GM19395 (cell line): ENCODE measurements around the gene DDX19B.
"Not testable (repeated sequence)": the region's sequence is repeated elsewhere in the genome, so short reads cannot be mapped to it uniquely, and the experiment has no call there.

Source experiments
- ATAC-seq: cut with Tn5 transposase; IDR thresholded peaks from one replicate; pipeline ENCODE4 v1.9.1; 2021; ENCODE audit warnings: mild to moderate bottlenecking, moderate library complexity; ENCODE audit not compliant: unreplicated experiment

Gene DDX19B

GRCh38 chr16:70287304-70287971 is 11.5 kb upstream of the DDX19B start:
- not testable (repeated sequence) for ATAC-seq

- peak; percentile 94 for ATAC-seq
These were observed 9.5 kb upstream of the DDX19B start, which contains the start of gene AARS1 for GRCh38 chr16:70289229-70290094. Gene AARS1, minus strand, starts transcription at chr16:70289506. Its CDS starts 6,743 bp downstream, at chr16:70282763.

- no peak for ATAC-seq
These were observed 8.0 kb upstream of the DDX19B start for GRCh38 chr16:70290949-70291519.

- not testable (repeated sequence) for ATAC-seq
These were observed 6.8 kb upstream of the DDX19B start for GRCh38 chr16:70292148-70292547.

- no peak for ATAC-seq
These were observed 4.5 kb upstream of the DDX19B start for GRCh38 chr16:70294385-70295025.

GRCh38 chr16:70295634-70296033 is 3.4 kb upstream of the DDX19B start:
- ATAC-seq = no peak

GRCh38 chr16:70301121-70301520 is 2.1 kb downstream of the DDX19B start:
- no peak for ATAC-seq

GRCh38 chr16:70302745-70303144 is 3.8 kb downstream of the DDX19B start:
- ATAC-seq = no peak

GRCh38 chr16:70304892-70305448 is 6.0 kb downstream of the DDX19B start:
- ATAC-seq = no peak

- no peak for ATAC-seq
These were observed 7.9 kb downstream of the DDX19B start for GRCh38 chr16:70306880-70307279.

GRCh38 chr16:70307726-70308125 is 8.7 kb downstream of the DDX19B start:
- not testable (repeated sequence) for ATAC-seq

- ATAC-seq = no peak
These were observed 21.1 kb downstream of the DDX19B start for GRCh38 chr16:70320121-70320520.

- no peak for ATAC-seq
These were observed 26.2 kb downstream of the DDX19B start for GRCh38 chr16:70324998-70325747.

GRCh38 chr16:70331091-70331490 is 32.1 kb downstream of the DDX19B start:
- no peak for ATAC-seq

- no peak for ATAC-seq
These were observed 32.8 kb downstream of the DDX19B start for GRCh38 chr16:70331588-70332358.

GRCh38 chr16:70332728-70333127 is 33.7 kb downstream of the DDX19B start:
- ATAC-seq = not testable (repeated sequence)

GRCh38 chr16:70337814-70338213 is 38.8 kb downstream of the DDX19B start:
- no peak for ATAC-seq

GRCh38 chr16:70341600-70341999 is 42.6 kb downstream of the DDX19B start:
- ATAC-seq = no peak

- ATAC-seq = no peak
These were observed 43.0 kb downstream of the DDX19B start for GRCh38 chr16:70342016-70342415.
